ENCODE results near the gene NFIA. TPM values are rescaled to one million over a fixed set of nuclear protein-coding genes. Genes with fewer than 3 reads are reported as not detected.

NFIA gene
- total RNA-seq, 1 experiment from 2014 or later: 0.35 TPM

DNA sequence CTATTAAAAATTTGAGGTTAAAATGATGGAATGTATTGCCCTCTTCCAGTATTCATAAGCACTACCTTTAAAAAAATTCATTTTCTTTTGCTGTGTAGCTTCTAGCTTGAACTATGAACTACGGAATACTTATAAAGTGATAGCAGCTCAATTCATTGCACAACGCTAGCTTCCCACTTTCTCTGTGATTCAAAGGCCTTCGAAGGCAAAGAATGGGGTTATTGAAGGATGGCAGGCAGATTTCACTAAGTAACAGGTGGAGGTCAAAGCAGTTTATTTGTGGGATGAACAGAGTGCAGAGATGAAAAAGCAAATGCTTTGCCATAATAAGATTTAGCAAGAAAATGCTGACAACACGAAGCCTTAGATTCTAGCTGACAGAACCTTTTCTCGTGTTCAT, 290.6 kb downstream of the NFIA start:
- no peak overlapping the region for H2BK20ac ChIP-seq (ENCODE audit: low read depth, low read length, poor library complexity, severe bottlenecking)
- H4K20me1 ChIP-seq (ENCODE audit: control insufficient read depth, insufficient read depth, insufficient read length): no peaks in the 10 kb centered on the region
- H2AFZ ChIP-seq (ENCODE audit: low read length): no peak overlapping the region
- no peak overlapping the region for H3K4me2 ChIP-seq (ENCODE audit: insufficient read depth, insufficient read length, low read length)
- H2BK12ac ChIP-seq (ENCODE audit: insufficient read length, low read depth, low read length): no peak overlapping the region
- no peak overlapping the region for H4K5ac ChIP-seq (ENCODE audit: insufficient read length, low read depth, low read length)
- H3K4me1 Mint-ChIP-seq: no peaks in the 10 kb centered on the region
- no peak overlapping the region for H3K4ac ChIP-seq (ENCODE audit: low read depth, low read length)
- H3K9ac ChIP-seq (ENCODE audit: extremely low read depth, insufficient read length, low read length): no peak overlapping the region
- no CpG with 5 or more reads among the region's 5 CpGs for WGBS (ENCODE audit: extremely low coverage, insufficient read length, low lambda C conversion rate)
- H3K36me3 Mint-ChIP-seq (ENCODE audit: insufficient read depth in 1 of 3, low read depth in 3 of 3): no peaks in the 10 kb centered on the region
- no peak overlapping the region for H3T11ph ChIP-seq (ENCODE audit: low read length)
- H3K9me3 Mint-ChIP-seq: no peaks in the 10 kb centered on the region
- peaks cover 1% of the 10 kb centered on the region; the same call in 1 of the 2 replicates for H3K27me3 Mint-ChIP-seq (ENCODE audit: low read depth)
- no peak overlapping the region for H3K4me3 Mint-ChIP-seq
- no peak overlapping the region for H3K56ac ChIP-seq (ENCODE audit: insufficient read length, low read depth, low read length)
- no peak overlapping the region for H2BK120ac ChIP-seq (ENCODE audit: low read depth, low read length, poor library complexity, severe bottlenecking)
- H2BK5ac ChIP-seq (ENCODE audit: insufficient read length, low read length): no peak overlapping the region
- no peak overlapping the region for H2BK15ac ChIP-seq (ENCODE audit: low read depth, low read length)
- H3K79me1 ChIP-seq (ENCODE audit: insufficient read depth, low read depth, low read length, poor library complexity, severe bottlenecking): no peaks in the 10 kb centered on the region
- no peaks in the 10 kb centered on the region for H3K23me2 ChIP-seq (ENCODE audit: insufficient read length, low read depth, low read length, poor library complexity, severe bottlenecking)
- H4K91ac ChIP-seq (ENCODE audit: insufficient read length, low read depth, low read length): no peak overlapping the region
- H3K79me2 ChIP-seq (ENCODE audit: insufficient read depth, low read length): no peaks in the 10 kb centered on the region
- no peaks in the 10 kb centered on the region for H3K9me3 ChIP-seq (ENCODE audit: control insufficient read depth, low read depth, low read length)
- H3K23ac ChIP-seq (ENCODE audit: insufficient read length, low read depth, low read length): no peak overlapping the region
- no peaks in the 10 kb centered on the region for H3K27me3 ChIP-seq (ENCODE audit: insufficient read depth, low read length)
- no peak overlapping the region for H3K18ac ChIP-seq (ENCODE audit: insufficient read length, low read depth, low read length)
- H3K4me1 ChIP-seq (ENCODE audit: insufficient read depth, low read length): no peaks in the 10 kb centered on the region
- TF ChIP-seq, protein P1, sequence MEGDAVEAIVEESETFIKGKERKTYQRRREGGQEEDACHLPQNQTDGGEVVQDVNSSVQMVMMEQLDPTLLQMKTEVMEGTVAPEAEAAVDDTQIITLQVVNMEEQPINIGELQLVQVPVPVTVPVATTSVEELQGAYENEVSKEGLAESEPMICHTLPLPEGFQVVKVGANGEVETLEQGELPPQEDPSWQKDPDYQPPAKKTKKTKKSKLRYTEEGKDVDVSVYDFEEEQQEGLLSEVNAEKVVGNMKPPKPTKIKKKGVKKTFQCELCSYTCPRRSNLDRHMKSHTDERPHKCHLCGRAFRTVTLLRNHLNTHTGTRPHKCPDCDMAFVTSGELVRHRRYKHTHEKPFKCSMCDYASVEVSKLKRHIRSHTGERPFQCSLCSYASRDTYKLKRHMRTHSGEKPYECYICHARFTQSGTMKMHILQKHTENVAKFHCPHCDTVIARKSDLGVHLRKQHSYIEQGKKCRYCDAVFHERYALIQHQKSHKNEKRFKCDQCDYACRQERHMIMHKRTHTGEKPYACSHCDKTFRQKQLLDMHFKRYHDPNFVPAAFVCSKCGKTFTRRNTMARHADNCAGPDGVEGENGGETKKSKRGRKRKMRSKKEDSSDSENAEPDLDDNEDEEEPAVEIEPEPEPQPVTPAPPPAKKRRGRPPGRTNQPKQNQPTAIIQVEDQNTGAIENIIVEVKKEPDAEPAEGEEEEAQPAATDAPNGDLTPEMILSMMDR (conservative IDR thresholded peaks at IDR 0.05): no peak
- DNase-seq: no peak
- H2AK5ac ChIP-seq (ENCODE audit: insufficient read length, low read length): no peak overlapping the region
- H3K27ac Mint-ChIP-seq: no peak overlapping the region
- H3K14ac ChIP-seq (ENCODE audit: insufficient read depth, low read length): no peak overlapping the region
- no peak overlapping the region for H3K27ac ChIP-seq (ENCODE audit: insufficient read length, low read depth, low read length)
- no peak overlapping the region for H4K8ac ChIP-seq (replicated peaks; ENCODE audit: insufficient read length, low read depth, low read length)

Data from H9 (cell line).